GM19099 (cell line): Measurements from ENCODE around the gene CBY1.
A peak's percentile ranks its signal among the peaks of the same experiment; 100 is the strongest.

Experiments
- POLR2A ChIP-seq: IDR thresholded peaks from 3 replicates; pipeline ENCODE4 v1.6.1; 2011; ENCODE audit warnings: low read depth; ENCODE audit not compliant: insufficient read length; ENCODE audit errors: extremely low read depth

The CBY1 gene

DNA sequence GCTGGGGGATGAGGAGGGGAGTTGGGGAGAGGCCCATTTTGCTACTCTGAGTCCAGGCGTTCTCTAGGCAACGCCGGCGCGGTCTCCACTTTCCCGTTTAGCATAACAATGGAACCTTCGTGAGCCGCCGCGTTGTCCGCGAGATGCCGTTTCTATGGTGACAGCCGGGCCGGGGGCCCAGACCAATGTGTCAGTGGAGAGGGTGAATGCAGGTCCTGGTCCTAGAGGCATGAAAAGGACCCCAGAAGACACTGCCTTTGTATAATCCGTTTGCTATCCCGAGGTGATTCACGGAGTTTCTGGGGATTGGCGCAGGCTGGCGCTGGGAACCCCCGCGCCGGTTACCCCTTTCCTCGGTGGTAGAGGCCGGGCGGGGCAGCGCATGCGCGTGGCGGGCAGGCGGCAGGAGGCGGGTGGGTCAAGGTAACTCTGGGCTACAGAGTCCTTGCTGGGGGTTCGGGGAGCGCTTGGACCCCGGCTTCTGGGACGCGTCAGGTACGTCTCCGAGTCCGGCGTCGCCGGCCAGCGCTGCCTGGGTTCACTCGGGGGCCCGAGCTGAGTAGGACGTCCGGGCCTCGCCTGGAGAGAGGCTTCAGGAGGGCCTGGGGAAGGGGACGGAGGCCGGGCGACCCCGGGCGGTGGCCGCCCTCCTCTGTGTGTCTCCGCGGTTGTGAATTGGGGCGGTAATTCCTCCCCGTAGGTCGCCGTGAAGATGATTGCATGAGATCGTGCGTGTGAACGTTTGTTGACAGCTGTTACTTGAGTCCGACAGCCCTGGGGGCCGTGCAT is at the start of gene CBY1, which contains the start of gene FAM227A:
TSS of gene CBY1 (plus strand) at position 383 of the 789 bp plus-strand sequence. CDS start 11,417 bp downstream, outside the sequence.
TSS of gene FAM227A (minus strand) at position 137 of the 789 bp plus-strand sequence. CDS start 6,224 bp downstream, outside the sequence.
- peak; percentile 54 for TF ChIP-seq POLR2A

DNA sequence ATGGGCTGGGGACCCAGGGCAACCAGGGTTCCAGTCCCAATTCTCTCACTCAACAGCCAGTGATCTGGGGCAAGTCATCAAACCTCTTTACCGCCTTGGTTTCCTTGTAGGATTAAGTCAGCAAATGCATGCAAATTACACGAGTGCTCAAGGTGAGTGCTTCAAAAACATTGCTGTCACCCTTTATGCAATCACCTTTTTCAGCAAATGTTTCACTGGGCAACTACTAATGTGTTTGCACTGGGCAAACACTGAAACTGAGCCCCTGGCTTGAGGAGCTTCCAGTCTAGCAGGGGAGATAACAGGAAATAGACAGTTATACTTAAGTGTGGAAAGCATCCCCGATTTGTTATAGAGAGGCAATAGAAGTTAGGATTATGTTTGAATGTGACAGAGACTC is 48.8 kb upstream of the CBY1 start:
- no peak for TF ChIP-seq POLR2A

DNA sequence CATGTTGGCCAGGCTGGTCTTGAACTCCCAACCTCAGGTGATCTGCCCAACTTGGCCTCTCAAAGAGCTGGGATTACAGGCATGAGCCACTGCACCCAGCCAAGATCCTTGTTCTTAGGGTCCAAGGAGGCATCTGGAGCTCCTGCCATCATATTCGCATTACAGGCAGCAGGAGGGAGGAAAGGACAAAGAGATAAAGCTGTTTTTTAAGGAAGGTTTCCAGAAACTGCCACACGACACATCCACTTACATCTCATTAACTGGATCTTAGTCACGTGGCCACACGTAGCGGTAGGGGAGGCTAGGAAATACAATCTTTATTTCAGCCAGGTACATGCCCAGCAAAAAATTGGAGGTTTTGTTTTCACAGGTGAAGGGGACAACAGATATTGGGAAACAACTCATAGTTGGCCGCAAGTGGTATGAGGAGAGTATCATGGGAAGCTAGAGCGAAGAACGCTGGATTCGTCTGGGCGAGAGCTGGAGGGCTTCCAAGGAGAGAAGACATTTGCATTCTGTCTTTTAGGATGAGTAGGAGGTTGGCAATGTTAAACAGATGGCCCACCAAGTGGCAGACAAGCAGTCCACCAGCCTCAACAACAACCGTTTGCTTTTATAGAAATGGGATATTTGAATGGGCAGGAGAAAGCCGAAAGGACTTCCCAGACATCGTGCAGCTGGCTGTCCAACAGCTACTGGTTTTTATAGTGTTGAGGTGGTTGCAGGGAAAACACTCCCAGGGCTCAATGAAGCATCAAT is 47.3 kb upstream of the CBY1 start:
- no peak for TF ChIP-seq POLR2A

DNA sequence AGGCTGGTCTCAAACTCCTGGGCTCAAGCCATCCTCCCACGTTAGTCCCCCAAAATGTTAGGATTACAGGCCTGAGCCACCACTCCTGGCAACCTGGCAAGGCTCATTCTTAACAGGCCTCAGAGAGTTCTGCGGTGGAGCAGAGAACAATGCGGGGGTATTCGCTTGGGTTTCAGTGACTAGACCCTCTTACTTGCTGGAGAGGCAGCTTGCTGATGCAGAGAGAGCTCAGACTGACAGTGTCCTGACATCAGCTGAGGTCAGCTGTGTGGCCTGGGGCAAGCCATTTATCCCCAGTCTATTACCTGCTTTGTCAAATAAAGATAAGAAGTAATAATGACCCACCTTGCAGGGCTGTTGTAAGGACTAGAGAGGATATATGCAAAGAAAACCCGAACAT is 46.2 kb upstream of the CBY1 start:
- TF ChIP-seq POLR2A, result no peak

DNA sequence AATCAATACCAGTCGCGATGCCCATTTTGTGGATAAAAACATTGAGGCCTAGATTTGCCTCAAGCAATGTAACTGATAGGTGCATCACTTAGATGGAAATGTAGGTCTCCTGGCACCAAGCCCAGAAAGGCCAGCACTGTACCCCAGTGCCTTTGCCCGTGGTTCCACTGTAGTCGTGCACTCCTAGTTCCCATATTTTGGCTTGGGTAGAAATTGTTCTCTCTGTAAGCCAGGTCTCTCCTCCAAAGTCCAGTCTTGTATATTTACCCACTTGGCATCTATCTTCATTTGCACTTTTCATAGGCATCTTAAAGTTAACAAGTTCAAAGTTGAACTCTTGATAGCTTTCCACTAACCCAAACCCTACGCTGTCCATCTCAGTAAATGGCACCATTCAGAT is 44.9 kb upstream of the CBY1 start:
- no peak for TF ChIP-seq POLR2A

DNA sequence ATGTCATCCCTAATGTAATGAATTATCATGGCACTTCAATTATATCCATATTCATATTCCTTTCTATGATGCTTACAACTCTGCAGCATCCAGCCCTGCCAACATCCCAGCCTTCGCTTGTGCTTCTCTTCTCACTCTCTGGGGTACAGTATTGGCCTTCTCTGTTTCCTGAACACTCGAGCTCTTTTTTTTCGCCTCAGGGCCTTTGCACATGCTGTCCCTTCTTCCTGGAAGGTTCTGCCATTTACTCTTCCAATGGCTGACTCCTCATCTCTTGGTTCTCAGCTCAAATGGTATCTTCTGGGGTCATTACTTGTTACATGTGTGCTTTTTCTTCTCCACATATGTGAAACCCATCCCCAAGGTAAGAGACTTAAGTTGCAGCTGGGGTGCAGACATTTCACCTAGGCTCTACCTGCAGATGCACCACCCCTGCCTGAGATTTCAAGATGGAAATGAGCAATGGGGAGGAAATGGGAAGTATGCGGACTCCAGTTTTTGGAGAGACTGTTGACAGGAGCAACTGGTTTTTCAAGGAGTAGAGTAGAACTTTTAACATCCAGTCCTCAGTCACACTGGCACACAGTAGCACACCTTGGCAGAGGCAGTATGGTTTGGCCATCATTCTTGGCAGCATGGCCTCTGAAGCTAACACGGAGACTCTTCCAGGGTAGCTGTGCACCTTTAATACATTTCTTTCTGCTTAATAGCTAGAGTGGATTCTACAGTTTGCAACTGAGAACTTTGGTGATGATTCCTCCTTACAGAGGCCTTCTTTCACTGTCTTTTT is 44.0 kb upstream of the CBY1 start:
- TF ChIP-seq POLR2A, result no peak

- TF ChIP-seq POLR2A, result no peak
Observed at GRCh38 chr22:38613588-38613987, 42.9 kb upstream of the CBY1 start.

DNA sequence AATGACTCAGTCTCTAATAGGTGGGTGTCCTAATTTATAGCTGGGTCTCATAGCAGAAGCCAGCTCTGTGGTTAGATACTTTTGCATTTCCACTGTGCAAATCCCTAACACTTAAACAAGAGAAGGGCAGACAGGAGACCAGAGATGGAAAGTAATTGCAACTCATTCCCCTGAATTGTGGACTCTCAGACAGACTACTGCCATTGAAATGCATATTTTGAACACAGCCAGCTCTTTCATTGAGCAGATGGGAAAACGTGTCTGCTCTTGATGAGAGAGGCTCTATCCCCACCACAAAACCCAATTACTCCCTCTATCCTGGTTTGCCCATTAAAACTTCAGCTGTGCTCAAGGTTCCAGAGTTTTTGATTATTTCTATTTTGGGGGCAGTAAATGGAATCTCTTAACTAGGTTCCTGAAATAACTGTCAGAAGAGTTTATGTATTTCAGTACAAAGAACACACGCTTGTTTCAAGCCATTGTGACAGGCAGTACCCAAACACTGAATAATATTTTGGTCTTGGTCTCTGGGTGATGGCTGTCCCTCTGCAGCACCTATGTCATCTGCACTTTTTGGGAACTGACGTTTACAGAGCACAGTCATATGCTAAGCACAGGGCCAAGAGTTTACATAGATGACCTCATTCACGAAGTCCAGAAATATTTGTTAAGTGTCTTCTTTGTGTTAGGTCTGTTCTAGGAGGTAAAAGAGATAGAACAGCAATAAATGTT is 41.9 kb upstream of the CBY1 start:
- TF ChIP-seq POLR2A, result no peak

- TF ChIP-seq POLR2A, result no peak
Observed at GRCh38 chr22:38618258-38618657, 38.2 kb upstream of the CBY1 start.

DNA sequence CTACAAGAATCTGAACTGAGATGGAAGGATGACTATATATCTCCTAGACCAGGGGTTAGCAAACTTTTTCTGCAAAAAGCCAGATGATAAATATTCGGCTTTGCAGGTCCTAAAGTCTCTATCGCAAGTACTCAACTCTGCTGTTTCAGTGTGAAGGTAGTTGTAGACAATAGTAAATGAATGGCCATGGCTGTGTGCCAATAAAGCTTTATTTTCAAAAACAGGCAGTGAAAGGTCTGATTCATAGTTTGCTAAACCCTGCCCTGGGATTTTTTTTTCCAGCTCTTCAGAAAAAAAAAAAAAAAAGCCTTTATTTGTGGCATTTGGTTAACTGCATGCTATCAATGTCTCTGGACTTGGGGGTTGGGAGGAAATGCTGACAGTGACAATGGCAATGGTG is 37.8 kb upstream of the CBY1 start:
- no peak for TF ChIP-seq POLR2A

GRCh38 chr22:38623351-38623750 is 33.1 kb upstream of the CBY1 start:
- no peak for TF ChIP-seq POLR2A

GRCh38 chr22:38628444-38628843 is 28.0 kb upstream of the CBY1 start:
- TF ChIP-seq POLR2A, result no peak

DNA sequence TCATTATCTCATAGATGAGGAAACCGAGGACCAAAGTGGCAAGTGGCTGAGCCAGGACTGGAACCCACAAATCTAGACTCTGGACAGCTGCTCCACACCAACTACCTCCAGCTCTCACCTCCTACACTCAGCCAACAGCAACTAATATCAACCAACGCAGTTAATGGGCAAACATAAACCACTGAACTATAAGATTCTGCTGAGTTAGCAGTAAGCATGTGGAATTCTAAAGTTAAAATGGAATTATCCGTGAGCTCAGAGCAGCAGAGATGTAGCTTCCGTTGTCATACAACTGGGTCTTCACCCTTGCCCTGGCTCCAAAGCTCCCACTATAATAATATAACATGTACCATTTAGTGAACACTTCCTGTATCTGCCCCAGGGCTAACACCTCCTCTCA is 27.3 kb upstream of the CBY1 start:
- TF ChIP-seq POLR2A, result no peak

GRCh38 chr22:38631724-38632123 is 24.7 kb upstream of the CBY1 start:
- no peak for TF ChIP-seq POLR2A

- no peak for TF ChIP-seq POLR2A
Observed at GRCh38 chr22:38632528-38632927, 23.9 kb upstream of the CBY1 start.
